AG08396 (cell line): Measurements from ENCODE around the gene DCST1.

Experiments
- DNase-seq: peaks from one replicate; pipeline ENCODE4 v3.0.0; 2012; ENCODE audit warnings: low spot score, mixed read lengths

Gene DCST1

GRCh38 chr1:155035936-155036335 lies 2.3 kb downstream of the DCST1 start:
- no peak for DNase-seq

- no peak for DNase-seq
Measured at GRCh38 chr1:155037043-155037442, 3.4 kb downstream of the DCST1 start.

GRCh38 chr1:155037851-155038441 lies 4.3 kb downstream of the DCST1 start:
- DNase-seq = no peak

GRCh38 chr1:155038602-155039307 lies 5.1 kb downstream of the DCST1 start:
- DNase-seq = no peak

- DNase-seq = no peak
Measured at GRCh38 chr1:155039308-155039669, 5.7 kb downstream of the DCST1 start.

- DNase-seq = no peak
Measured at GRCh38 chr1:155040358-155041093, 6.9 kb downstream of the DCST1 start.

GRCh38 chr1:155042789-155043188 lies 9.2 kb downstream of the DCST1 start:
- DNase-seq = no peak

- DNase-seq = no peak
Measured at GRCh38 chr1:155043301-155043702, 9.7 kb downstream of the DCST1 start.

GRCh38 chr1:155043793-155044192 lies 10.2 kb downstream of the DCST1 start:
- no peak for DNase-seq

- DNase-seq = no peak
Measured at GRCh38 chr1:155044365-155044764, 10.7 kb downstream of the DCST1 start.

GRCh38 chr1:155044812-155045657 lies 11.4 kb downstream of the DCST1 start:
- peak; percentile 91 for DNase-seq

- no peak for DNase-seq
Measured at GRCh38 chr1:155048449-155049334, 15.1 kb downstream of the DCST1 start.

GRCh38 chr1:155049651-155050559 lies 16.3 kb downstream of the DCST1 start:
- peak; percentile 75 for DNase-seq

GRCh38 chr1:155050560-155051341 lies 17.1 kb downstream of the DCST1 start, which contains the start of gene ADAM15:
Gene ADAM15 (plus strand): TSS chr1:155051316. CDS start chr1:155051387, 71 bp downstream.
- peak; percentile 98 for DNase-seq

GRCh38 chr1:155051342-155051776 lies 17.7 kb downstream of the DCST1 start:
- DNase-seq = peak; percentile 34

GRCh38 chr1:155051777-155052398 lies 18.3 kb downstream of the DCST1 start:
- peak; percentile 69 for DNase-seq

- no peak for DNase-seq
Measured at GRCh38 chr1:155052439-155053395, 19.1 kb downstream of the DCST1 start.
